ENCODE data around the gene PARD3.

- TF ChIP-seq POLR2A (IDR thresholded peaks at IDR 0.05) (no peak), CTCF (IDR thresholded peaks at IDR 0.05) (no peak), POLR2AphosphoS5 (IDR thresholded peaks at IDR 0.05) (no peak)
Observed at GRCh38 chr10:34176351-34176750, 638.7 kb downstream of the PARD3 start.
